A549 (cell line): ENCODE measurements around the gene PMVK.
A peak's percentile ranks its signal among the peaks of the same experiment; 100 is the strongest.

Source experiments
- CTCF ChIP-seq: fragments of >200 bp; sonication (Bioruptor Twin); formaldehyde crosslinking; IDR thresholded peaks from 3 replicates; pipeline ENCODE4 v1.5.1; 2016
- EP300 ChIP-seq, 2 experiments: fragments of >200 bp; sonication (Bioruptor Twin); formaldehyde crosslinking; IDR thresholded peaks; 2 replicates in 1 of 2; 3 replicates in 1 of 2; pipeline ENCODE4 v1.6.1; 2016 to 2017
- HOXB13 ChIP-seq: fragments of 250-450 bp; sonication (Bioruptor Pico); IDR thresholded peaks from 2 replicates; pipeline ENCODE4 v1.5.0; 2020; ENCODE audit warnings: low read depth, mild to moderate bottlenecking, moderate library complexity
- HOXB5 ChIP-seq: fragments of 250-450 bp; sonication (Bioruptor Pico); IDR thresholded peaks from 2 replicates; pipeline ENCODE4 v1.5.0; 2020; ENCODE audit warnings: mild to moderate bottlenecking, moderate library complexity
- POLR2A ChIP-seq: IDR thresholded peaks from 2 replicates; pipeline ENCODE4 v1.6.1; 2012; ENCODE audit warnings: mild to moderate bottlenecking, low read length
- RAD21 ChIP-seq, 2 experiments: fragments of >200 bp in 1 of 2; sonication (Bioruptor Twin) in 1 of 2; formaldehyde crosslinking in 1 of 2; IDR thresholded peaks in 1 of 2; conservative IDR thresholded peaks in 1 of 2; 2 replicates in 1 of 2; 3 replicates in 1 of 2; pipeline ENCODE4 v1.6.1; 2012 to 2018; ENCODE audit warnings: inconsistent platforms in 1 of 2
- SMC3 ChIP-seq: fragments of >200 bp; sonication (Bioruptor Twin); formaldehyde crosslinking; IDR thresholded peaks from 3 replicates; pipeline ENCODE4 v1.6.1; 2018; ENCODE audit warnings: inconsistent platforms
- TF ChIP-seq, protein P1 (sequence below): fragments of 200-600 bp; sonication (generic); IDR thresholded peaks from 2 replicates; pipeline ENCODE4 v1.6.1; 2016; ENCODE audit warnings: antibody characterized with exemption, mild to moderate bottlenecking, moderate library complexity

DNA sequence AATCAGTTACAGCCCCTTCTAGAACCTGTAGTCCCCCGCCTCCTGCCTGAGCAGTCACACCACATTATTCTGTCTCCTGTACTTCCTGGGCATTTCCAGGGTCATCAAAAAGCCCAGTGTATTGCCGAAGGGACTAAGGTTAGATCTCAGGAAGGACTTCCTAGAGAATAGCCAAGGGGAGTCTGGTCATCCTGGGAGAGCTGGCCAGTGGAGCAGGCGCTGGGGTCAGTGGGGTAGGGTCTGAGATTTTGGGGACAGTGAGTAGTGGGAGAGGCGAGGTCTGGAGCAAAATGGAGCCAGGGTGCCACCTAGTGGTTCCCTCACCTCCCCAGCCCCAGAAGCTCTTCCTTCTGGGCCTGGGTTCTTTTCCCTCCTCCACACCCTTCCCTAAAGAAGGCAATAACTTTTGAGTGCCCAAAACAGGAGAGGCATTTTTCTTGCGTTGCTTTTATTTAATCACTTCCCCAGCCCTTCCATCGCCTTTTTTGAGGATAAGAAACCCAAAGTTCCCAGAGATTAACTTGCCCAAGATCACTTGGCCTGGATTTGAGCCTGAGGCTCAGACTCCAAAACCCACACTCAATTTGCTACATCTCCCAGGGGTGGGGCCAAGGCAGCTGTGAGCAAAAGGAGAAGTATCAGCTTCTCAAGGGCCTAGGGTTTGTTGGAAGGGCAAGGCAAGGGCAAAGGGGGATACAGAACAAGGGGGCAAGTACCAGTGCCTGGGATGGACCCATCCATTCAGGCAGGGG, 7.3 kb upstream of the PMVK start:
- TF ChIP-seq CTCF (peak; percentile 85), SMC3 (peak; percentile 75), RAD21 (conservative IDR thresholded peaks at IDR 0.05 in 1 of 2, IDR thresholded peaks at IDR 0.05 in 1 of 2) (peak; percentile 81 to 84), POLR2A (no peak), EP300 (IDR thresholded peaks at IDR 0.05) (no peak), HOXB5 (CRISPR knock-in tag) (no peak), HOXB13 (no peak)
- TF ChIP-seq, protein P1, sequence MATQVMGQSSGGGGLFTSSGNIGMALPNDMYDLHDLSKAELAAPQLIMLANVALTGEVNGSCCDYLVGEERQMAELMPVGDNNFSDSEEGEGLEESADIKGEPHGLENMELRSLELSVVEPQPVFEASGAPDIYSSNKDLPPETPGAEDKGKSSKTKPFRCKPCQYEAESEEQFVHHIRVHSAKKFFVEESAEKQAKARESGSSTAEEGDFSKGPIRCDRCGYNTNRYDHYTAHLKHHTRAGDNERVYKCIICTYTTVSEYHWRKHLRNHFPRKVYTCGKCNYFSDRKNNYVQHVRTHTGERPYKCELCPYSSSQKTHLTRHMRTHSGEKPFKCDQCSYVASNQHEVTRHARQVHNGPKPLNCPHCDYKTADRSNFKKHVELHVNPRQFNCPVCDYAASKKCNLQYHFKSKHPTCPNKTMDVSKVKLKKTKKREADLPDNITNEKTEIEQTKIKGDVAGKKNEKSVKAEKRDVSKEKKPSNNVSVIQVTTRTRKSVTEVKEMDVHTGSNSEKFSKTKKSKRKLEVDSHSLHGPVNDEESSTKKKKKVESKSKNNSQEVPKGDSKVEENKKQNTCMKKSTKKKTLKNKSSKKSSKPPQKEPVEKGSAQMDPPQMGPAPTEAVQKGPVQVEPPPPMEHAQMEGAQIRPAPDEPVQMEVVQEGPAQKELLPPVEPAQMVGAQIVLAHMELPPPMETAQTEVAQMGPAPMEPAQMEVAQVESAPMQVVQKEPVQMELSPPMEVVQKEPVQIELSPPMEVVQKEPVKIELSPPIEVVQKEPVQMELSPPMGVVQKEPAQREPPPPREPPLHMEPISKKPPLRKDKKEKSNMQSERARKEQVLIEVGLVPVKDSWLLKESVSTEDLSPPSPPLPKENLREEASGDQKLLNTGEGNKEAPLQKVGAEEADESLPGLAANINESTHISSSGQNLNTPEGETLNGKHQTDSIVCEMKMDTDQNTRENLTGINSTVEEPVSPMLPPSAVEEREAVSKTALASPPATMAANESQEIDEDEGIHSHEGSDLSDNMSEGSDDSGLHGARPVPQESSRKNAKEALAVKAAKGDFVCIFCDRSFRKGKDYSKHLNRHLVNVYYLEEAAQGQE = no peak
